Subcutaneous adipose tissue (tissue), 4 donors: ENCODE measurements around the gene SLC38A10. TPM values are rescaled to one million over a fixed set of nuclear protein-coding genes. Genes with fewer than 3 reads are reported as not detected.

Experiments
- total RNA-seq, 4 donors: library from RNA; depleted of rRNA; stranded (reverse); fragments of >200 nt; gene quantifications; one replicate each; pipeline ENCODE4 v1.1.0, GENCODE V29; 2016
- TF ChIP-seq, protein P1 (sequence below): fragments of 450-650 bp; IDR thresholded peaks from one replicate; pipeline ENCODE4 v1.5.1; 2016; ENCODE audit warnings: low read depth, mild to moderate bottlenecking, control low read depth, antibody characterized with exemption, moderate library complexity

Gene SLC38A10
- total RNA-seq, 4 donors from 2014 or later = 40.4 to 175 (median 91.0) TPM

DNA sequence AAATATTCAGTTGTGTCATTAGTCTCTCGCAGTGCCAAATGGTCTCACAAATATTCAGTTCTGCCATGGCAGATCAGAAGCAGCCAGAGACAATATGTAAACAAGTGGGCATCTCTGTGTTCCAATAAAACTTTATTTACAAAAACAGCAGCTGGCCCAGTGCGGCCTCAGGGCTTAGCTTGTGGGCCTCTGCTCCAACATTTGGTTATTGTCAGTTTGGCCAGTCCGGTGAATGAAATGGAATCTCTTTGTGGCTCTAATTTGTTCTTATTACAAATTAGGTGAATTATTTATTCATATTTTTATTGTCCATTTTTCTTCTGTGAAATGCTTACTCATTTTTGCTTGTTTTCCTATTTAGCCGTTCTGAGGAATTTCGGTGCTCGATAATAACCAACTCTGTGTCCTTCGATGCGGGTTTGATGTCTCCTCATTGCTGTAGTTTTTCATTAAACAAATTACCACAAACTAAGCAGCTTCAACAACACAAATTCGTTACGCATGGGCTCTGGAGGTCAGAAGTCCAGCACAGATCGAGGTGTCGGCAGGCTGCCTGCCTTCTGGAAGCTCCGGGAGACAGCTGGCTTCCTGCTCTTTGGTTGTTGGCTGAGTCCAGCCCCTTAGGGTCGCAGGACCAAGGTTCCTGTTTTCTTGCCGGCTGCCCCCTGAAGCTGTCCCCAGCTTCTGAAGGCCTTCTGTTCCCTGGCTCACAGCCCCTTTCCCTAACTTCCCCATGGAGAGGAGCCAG, 4.1 kb upstream of the SLC38A10 start:
- TF ChIP-seq, protein P1, sequence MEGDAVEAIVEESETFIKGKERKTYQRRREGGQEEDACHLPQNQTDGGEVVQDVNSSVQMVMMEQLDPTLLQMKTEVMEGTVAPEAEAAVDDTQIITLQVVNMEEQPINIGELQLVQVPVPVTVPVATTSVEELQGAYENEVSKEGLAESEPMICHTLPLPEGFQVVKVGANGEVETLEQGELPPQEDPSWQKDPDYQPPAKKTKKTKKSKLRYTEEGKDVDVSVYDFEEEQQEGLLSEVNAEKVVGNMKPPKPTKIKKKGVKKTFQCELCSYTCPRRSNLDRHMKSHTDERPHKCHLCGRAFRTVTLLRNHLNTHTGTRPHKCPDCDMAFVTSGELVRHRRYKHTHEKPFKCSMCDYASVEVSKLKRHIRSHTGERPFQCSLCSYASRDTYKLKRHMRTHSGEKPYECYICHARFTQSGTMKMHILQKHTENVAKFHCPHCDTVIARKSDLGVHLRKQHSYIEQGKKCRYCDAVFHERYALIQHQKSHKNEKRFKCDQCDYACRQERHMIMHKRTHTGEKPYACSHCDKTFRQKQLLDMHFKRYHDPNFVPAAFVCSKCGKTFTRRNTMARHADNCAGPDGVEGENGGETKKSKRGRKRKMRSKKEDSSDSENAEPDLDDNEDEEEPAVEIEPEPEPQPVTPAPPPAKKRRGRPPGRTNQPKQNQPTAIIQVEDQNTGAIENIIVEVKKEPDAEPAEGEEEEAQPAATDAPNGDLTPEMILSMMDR = no peak

DNA sequence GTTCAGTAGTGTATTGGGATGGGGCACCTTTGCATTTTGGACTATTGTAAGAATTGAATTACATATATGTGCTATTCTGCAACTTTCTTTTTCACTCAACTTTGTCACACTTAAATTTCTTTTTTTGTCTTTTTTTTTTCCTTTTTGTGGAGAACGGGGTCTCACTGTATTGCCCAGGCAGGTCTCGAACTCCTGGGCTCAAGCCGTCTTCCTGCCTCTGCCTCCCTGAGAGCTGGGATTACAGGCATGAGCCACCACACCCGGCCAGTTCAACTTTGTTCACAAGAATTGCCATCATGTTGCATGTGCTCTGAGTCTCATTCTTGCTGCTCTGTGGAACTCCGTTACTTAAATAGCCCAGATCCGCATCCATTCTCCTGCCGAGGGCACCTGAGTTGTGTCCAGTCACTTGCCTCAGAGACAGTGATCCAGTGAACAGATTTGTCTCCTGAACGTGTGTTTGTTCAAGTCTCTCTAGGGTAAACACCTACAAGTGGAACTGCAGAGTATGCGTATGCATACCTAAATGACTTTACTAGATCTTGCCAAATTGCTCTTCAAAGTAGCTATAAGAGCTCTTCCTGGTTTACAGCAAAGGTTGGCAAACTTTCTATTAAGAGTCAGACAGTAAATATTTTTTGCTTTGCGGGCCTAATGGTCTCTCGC, 3.4 kb upstream of the SLC38A10 start:
- TF ChIP-seq, protein P1 = no peak

DNA sequence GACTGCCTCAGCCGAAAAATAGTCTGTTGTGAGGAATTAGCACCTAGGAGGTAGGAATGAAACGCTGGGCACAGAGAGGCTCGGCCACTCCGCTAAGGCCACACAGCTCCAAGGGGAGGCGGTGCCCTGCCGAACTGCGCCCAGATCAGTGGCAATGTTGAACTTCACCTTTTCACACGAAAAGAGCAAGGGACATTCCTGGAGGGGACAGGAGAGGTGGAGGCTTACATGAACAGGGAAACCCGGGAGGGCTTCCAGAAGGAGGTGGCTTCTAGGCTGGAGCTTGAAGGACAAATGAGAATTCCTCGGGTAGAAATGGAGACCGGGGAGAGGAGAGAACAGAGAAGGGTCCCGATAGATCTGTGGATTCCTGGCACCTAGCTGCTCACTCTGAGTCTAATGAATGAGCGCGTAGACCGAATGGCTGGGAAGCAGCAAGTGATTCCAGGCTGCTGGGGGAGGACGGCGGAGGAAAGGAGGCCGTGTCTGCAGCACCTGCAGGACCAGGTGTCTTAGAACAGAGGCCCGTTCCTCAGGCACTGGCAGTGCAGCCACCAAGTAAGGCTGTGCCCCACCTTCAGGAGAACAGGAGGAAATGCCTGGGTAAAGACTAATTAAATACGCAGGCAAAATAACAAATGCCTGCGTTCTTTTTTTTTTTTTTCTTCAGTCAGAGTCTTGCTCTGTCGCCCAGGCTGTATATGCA, 722 bp upstream of the SLC38A10 start:
- TF ChIP-seq, protein P1 = no peak

DNA sequence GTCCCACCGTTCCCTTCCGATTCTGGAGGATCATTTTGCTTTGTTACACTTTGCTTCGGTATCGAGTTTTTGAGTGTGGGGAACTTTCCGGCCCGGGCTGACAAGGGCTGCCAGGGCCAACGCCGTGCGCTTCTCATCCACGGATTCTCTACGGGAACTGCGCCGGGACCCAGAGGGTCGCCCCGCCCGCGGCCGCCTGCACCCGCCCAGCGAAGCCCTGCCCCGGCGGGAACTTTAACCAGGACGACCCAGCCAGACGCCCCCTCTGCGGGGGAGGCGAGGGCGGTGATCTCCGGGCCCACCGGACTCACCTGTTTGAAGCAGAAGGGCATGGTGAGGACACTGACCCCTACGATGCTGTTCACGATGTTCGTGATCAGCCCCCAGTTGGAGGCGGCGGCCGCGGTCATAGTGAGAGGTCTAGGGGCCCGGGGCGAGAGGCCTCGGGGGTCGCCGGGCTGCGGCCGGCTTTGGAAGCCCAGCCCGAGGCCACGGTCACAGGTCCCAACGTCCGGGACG, 536 bp downstream of the SLC38A10 start:
- TF ChIP-seq, protein P1 = no peak

DNA sequence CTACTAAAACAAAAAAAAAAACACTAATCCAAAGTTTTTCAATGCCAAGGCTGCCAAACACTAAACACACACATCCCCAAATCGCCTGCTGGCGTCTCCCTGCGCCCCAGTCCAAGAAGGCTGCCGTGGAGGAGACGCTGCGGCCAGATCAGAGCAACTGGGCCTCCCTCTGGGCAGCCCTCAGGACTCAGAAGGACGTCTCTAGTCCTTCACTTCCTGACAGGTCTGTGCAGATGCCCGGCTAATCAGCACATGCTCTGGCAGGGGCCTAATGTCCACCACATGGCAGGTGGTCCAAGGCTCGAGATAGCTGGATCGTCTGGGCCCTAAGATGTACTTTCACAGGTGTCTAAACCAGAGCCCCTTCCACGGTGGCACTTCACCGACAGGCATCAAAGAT, 2.7 kb downstream of the SLC38A10 start:
- TF ChIP-seq, protein P1 = no peak

DNA sequence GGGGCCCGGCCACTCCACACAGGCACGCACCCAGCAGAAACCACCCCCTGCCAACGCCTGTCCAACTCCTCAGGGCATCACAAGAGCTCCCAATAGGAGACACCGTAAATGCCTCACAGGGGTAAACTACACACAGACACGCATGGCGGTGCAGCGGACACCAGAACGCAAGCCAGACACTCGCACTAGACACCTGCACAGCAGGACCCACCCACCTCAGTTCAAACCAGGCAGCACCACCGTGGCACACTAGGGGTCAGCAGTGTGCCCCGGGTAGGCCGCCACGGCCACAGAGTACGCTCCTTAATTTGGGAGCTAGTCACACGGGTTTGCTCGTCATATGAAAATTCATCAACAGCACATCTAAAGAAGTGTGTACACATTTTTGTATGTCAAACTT, 3.4 kb downstream of the SLC38A10 start:
- TF ChIP-seq, protein P1 = no peak

DNA sequence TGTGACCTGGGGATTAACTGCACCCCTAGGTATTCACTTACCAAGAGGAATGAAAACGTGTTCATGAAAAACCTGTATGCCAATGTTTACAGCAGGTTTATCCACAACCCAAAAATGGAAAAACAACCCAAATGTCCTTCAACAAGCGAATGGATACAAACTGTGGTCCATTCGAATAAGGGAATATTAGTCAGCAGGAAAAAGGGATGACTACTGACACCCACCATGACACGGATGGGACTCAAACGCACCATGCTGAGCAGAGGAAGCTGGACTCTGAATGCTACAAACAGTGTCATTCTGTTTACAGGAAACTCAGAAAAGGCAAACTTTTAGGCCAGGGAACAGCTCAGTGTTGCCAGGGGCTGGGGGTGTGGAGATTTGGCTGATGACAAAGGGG, 4.9 kb downstream of the SLC38A10 start:
- TF ChIP-seq, protein P1 = no peak
